Activated B cell treated with CpG ODN at 0.5 μM for 24 hours (primary cell): Measurements from ENCODE around the gene PDLIM7. TPM values are rescaled to one million over a fixed set of nuclear protein-coding genes. Genes with fewer than 3 reads are reported as not detected.
A peak's percentile ranks its signal among the peaks of the same experiment; 100 is the strongest.

Source experiments
- ATAC-seq: fragments of 200-7000 bp; cut with Tn5 transposase; one replicate; pipeline ENCODE4 v1.10.0; 2021; ENCODE audit warnings: low read depth, mild to moderate bottlenecking, moderate library complexity
- CTCF ChIA-PET: fragments of 350-600 bp; sonication (Branson Sonifier 250); formaldehyde crosslinking; loops from one replicate; lab custom pipeline; 2021; ENCODE audit warnings: antibody characterized with exemption; lab: Charles Lee
- POLR2A ChIA-PET: fragments of 350-600 bp; sonication (Branson Sonifier 250); formaldehyde crosslinking; loops from one replicate; lab custom pipeline; 2021; ENCODE audit warnings: antibody characterized with exemption; lab: Charles Lee
- DNase-seq: peaks from one replicate; pipeline ENCODE4 v3.0.0; 2022
- H3K27ac Mint-ChIP-seq: one replicate; pipeline ENCODE4 v1.8.0; 2020; ENCODE audit warnings: mixed read lengths
- H3K27me3 Mint-ChIP-seq: one replicate; pipeline ENCODE4 v1.8.0; 2021; ENCODE audit warnings: mixed read lengths
- H3K36me3 Mint-ChIP-seq: one replicate; pipeline ENCODE4 v1.8.0; 2021; ENCODE audit warnings: low read depth, mixed read lengths
- H3K4me1 Mint-ChIP-seq: one replicate; pipeline ENCODE4 v1.8.0; 2021; ENCODE audit warnings: mixed read lengths
- H3K4me3 Mint-ChIP-seq: one replicate; pipeline ENCODE4 v1.8.0; 2020; ENCODE audit warnings: mild to moderate bottlenecking, mixed read lengths
- H3K9me3 Mint-ChIP-seq: one replicate; pipeline ENCODE4 v1.8.0; 2020; ENCODE audit warnings: mixed read lengths
- CTCF ChIP-seq: fragments of 200-600 bp; IDR thresholded peaks from one replicate; pipeline ENCODE4 v1.8.0; 2022; ENCODE audit warnings: antibody characterized with exemption, mild to moderate bottlenecking
- intact Hi-C: fragments of 100-400 bp; cut with micrococcal nuclease; formaldehyde crosslinking; loops from one replicate; pipeline ENCODE4 v1.15.1; 2024
- total RNA-seq: library from RNA; stranded (reverse); gene quantifications from 2 replicates; pipeline ENCODE4 v1.2.3, GENCODE V29; 2022

PDLIM7 gene
- total RNA-seq, 1 donor from 2014 or later: 17.7 TPM

GRCh38 chr5:177503351-177504085, 6.1 kb upstream of the PDLIM7 start:
- CTCF ChIA-PET: interaction anchor here (1.4 to 4.1 kb wide), 2 partner anchors 99 to 114 kb away, joined by 3 to 36 read pairs; no protein-coding TSS in a partner anchor
- H3K4me3 Mint-ChIP-seq: no peak overlapping the region
- intact Hi-C loops: loop anchor here (10.0 kb wide), 1 partner anchor 389 kb away; no protein-coding TSS in a partner anchor
- no peak for TF ChIP-seq CTCF
- no peaks in the 10 kb centered on the region for H3K9me3 Mint-ChIP-seq
- DNase-seq: no peak
- no peaks in the 10 kb centered on the region for H3K27me3 Mint-ChIP-seq
- POLR2A ChIA-PET: interaction anchor here (0.6 to 0.8 kb wide), 2 partner anchors 28 to 48 kb away, joined by 3 to 4 read pairs; no protein-coding TSS in a partner anchor
- no peak for ATAC-seq
- H3K27ac Mint-ChIP-seq: no peak overlapping the region
- peaks cover 37% of the 10 kb centered on the region for H3K36me3 Mint-ChIP-seq
- H3K4me1 Mint-ChIP-seq: peaks cover 67% of the 10 kb centered on the region

- Mint-ChIP-seq H3K36me3 (peaks cover 36% of the 10 kb centered on the region), H3K27me3 (peaks cover under 1% of the 10 kb centered on the region), H3K4me3 (no peak overlapping the region), H3K9me3 (no peaks in the 10 kb centered on the region), H3K4me1 (peaks cover 68% of the 10 kb centered on the region), H3K27ac (peak overlapping the region; percentile 73)
- TF ChIP-seq CTCF: no peak
- POLR2A ChIA-PET: interaction anchor here (0.8 kb wide), 1 partner anchor 48 kb away, joined by 3 read pairs; no protein-coding TSS in a partner anchor
- intact Hi-C loops: loop anchor here (10.0 kb wide), 1 partner anchor 388 kb away; no protein-coding TSS in a partner anchor
- CTCF ChIA-PET: interaction anchor here (1.4 to 4.1 kb wide), 6 partner anchors 13 to 113 kb away, joined by 3 to 36 read pairs (median 16); partner anchors contain the start of gene DDX41
- DNase-seq (no peak), ATAC-seq (no peak)
Measured at GRCh38 chr5:177502886-177503285, 5.5 kb upstream of the PDLIM7 start.

- peak overlapping the region; percentile 73 for H3K27ac Mint-ChIP-seq
- intact Hi-C loops: loop anchor here (1.0 to 10.0 kb wide), 4 partner anchors 46 to 387 kb away; no protein-coding TSS in a partner anchor
- H3K36me3 Mint-ChIP-seq: peaks cover 28% of the 10 kb centered on the region
- peaks cover 2% of the 10 kb centered on the region for H3K27me3 Mint-ChIP-seq
- peak overlapping the region; percentile 54 for H3K4me3 Mint-ChIP-seq
- H3K4me1 Mint-ChIP-seq: peaks cover 62% of the 10 kb centered on the region
- ChIA-PET CTCF (interaction anchor here (0.9 to 4.1 kb wide), 14 partner anchors 8 to 184 kb away, joined by 3 to 36 read pairs (median 6); partner anchors contain the start of genes DDX41 and DOK3), POLR2A (interaction anchor here (1.0 to 1.6 kb wide), 3 partner anchors 30 to 55 kb away, joined by 3 to 4 read pairs (median 3); no protein-coding TSS in a partner anchor)
- no peak for TF ChIP-seq CTCF
- ATAC-seq (no peak), DNase-seq (no peak)
- no peaks in the 10 kb centered on the region for H3K9me3 Mint-ChIP-seq
Measured at GRCh38 chr5:177501874-177502678, 4.7 kb upstream of the PDLIM7 start.

GRCh38 chr5:177500685-177501522, 3.5 kb upstream of the PDLIM7 start:
- ChIA-PET CTCF (interaction anchor here (0.7 to 4.1 kb wide), 16 partner anchors 9 to 183 kb away, joined by 3 to 36 read pairs (median 4); partner anchors contain the start of genes DDX41 and DOK3), POLR2A (interaction anchor here (0.8 to 1.6 kb wide), 4 partner anchors 9 to 54 kb away, joined by 3 to 4 read pairs (median 4); no protein-coding TSS in a partner anchor)
- Mint-ChIP-seq H3K27ac (no peak overlapping the region), H3K4me1 (peaks cover 66% of the 10 kb centered on the region), H3K4me3 (peak overlapping the region; percentile 39), H3K36me3 (peaks cover 24% of the 10 kb centered on the region), H3K27me3 (peaks cover 2% of the 10 kb centered on the region), H3K9me3 (no peaks in the 10 kb centered on the region)
- ATAC-seq (peak; percentile 19), DNase-seq (peak; percentile 77)
- intact Hi-C loops: loop anchor here (1.0 to 10.0 kb wide), 4 partner anchors 45 to 386 kb away; no protein-coding TSS in a partner anchor
- peak; percentile 96 for TF ChIP-seq CTCF
